ENCODE data around the gene ESR1.

ESR1 gene

GRCh38 chr6:152110886-152111820 is 303.7 kb downstream of the ESR1 start:
- TF ChIP-seq CTCF (IDR thresholded peaks at IDR 0.05; ENCODE audit: control insufficient read depth, extremely low read depth, insufficient read depth), result no peak
- no peak for DNase-seq (ENCODE audit: low read depth)
- H3K4me3 ChIP-seq (ENCODE audit: low read depth, low read length), result no peak overlapping the region

- H3K4me3 ChIP-seq (ENCODE audit: low read depth, low read length), result no peak overlapping the region
- no peak for DNase-seq (ENCODE audit: low read depth)
Observed at GRCh38 chr6:152112491-152113261, 305.2 kb downstream of the ESR1 start.

GRCh38 chr6:152117156-152118133 is 310.0 kb downstream of the ESR1 start:
- no peak overlapping the region for H3K4me3 ChIP-seq (ENCODE audit: low read depth, low read length)
- DNase-seq (ENCODE audit: low read depth), result no peak
- TF ChIP-seq CTCF (IDR thresholded peaks at IDR 0.05; ENCODE audit: control insufficient read depth, extremely low read depth, insufficient read depth), result no peak

More at GRCh38 chr6:152112491-152113261, 305.2 kb downstream of the ESR1 start:
- no peak for TF ChIP-seq CTCF (IDR thresholded peaks at IDR 0.05; ENCODE audit: control insufficient read depth, extremely low read depth, insufficient read depth)

- DNase-seq (ENCODE audit: low read depth), result no peak
- no peak for TF ChIP-seq CTCF (IDR thresholded peaks at IDR 0.05; ENCODE audit: control insufficient read depth, extremely low read depth, insufficient read depth)
- H3K4me3 ChIP-seq (ENCODE audit: low read depth, low read length), result no peak overlapping the region
Observed at GRCh38 chr6:152118224-152118623, 310.7 kb downstream of the ESR1 start.

- TF ChIP-seq CTCF (IDR thresholded peaks at IDR 0.05; ENCODE audit: control insufficient read depth, extremely low read depth, insufficient read depth), result no peak
- no peak for DNase-seq (ENCODE audit: low read depth)
- H3K4me3 ChIP-seq (ENCODE audit: low read depth, low read length), result no peak overlapping the region
Observed at GRCh38 chr6:152118678-152119077, 311.2 kb downstream of the ESR1 start.

- TF ChIP-seq CTCF (IDR thresholded peaks at IDR 0.05; ENCODE audit: control insufficient read depth, extremely low read depth, insufficient read depth), result no peak
- DNase-seq (ENCODE audit: low read depth), result no peak
- H3K4me3 ChIP-seq (ENCODE audit: low read depth, low read length), result no peak overlapping the region
Observed at GRCh38 chr6:152119831-152120230, 312.3 kb downstream of the ESR1 start.
